IPS DF 19.7 (cell line): ENCODE data around the gene OR1L4.

Source experiments
- DNase-seq: peaks from one replicate; pipeline ENCODE4 v3.0.0-alpha.2; 2013; ENCODE audit warnings: low read depth, low spot score

The OR1L4 gene

GRCh38 chr9:122723690-122724089 lies at the start of gene OR1L4:
TSS of gene OR1L4 (plus strand) at chr9:122723990. CDS start at chr9:122723990, 0 bp downstream.
- no peak for DNase-seq

- no peak for DNase-seq
Observed at GRCh38 chr9:122684851-122685250, 38.9 kb upstream of the OR1L4 start.

GRCh38 chr9:122695696-122696095 lies 28.1 kb upstream of the OR1L4 start:
- DNase-seq: no peak

- no peak for DNase-seq
Observed at GRCh38 chr9:122718038-122718437, 5.8 kb upstream of the OR1L4 start.

GRCh38 chr9:122719218-122719617 lies 4.6 kb upstream of the OR1L4 start:
- no peak for DNase-seq

GRCh38 chr9:122742003-122742402 lies 18.2 kb downstream of the OR1L4 start, which contains the start of gene OR1L6:
TSS of gene OR1L6 (plus strand) at chr9:122742303. CDS start at chr9:122749848, 7,545 bp downstream.
- DNase-seq: no peak

GRCh38 chr9:122754825-122755224 lies 31.0 kb downstream of the OR1L4 start:
- no peak for DNase-seq

- no peak for DNase-seq
Observed at GRCh38 chr9:122767817-122768216, 44.0 kb downstream of the OR1L4 start.
